B cell (primary cell): ENCODE data around the gene TNFAIP8L1. TPM values are rescaled to one million over a fixed set of nuclear protein-coding genes. Genes with fewer than 3 reads are reported as not detected.

ENCODE experiments used
- ATAC-seq: fragments of 200-7000 bp; cut with Tn5 transposase; one replicate; pipeline ENCODE4 v1.10.0; 2021; ENCODE audit warnings: low read depth, mild to moderate bottlenecking, moderate number of reproducible peaks, moderate library complexity
- CTCF ChIA-PET: fragments of 350-600 bp; sonication (Branson Sonifier 250); formaldehyde crosslinking; loops from one replicate; lab custom pipeline; 2021; ENCODE audit warnings: antibody characterized with exemption, inconsistent platforms; lab: Charles Lee
- POLR2A ChIA-PET: fragments of 350-600 bp; sonication (Branson Sonifier 250); formaldehyde crosslinking; loops from one replicate; lab custom pipeline; 2021; ENCODE audit warnings: antibody characterized with exemption; lab: Charles Lee
- DNase-seq: peaks from one replicate; pipeline ENCODE4 v3.0.0; 2013
- H2AFZ ChIP-seq: 2 replicates; pipeline ENCODE4 v1.6.1; 2012; ENCODE audit warnings: mild to moderate bottlenecking, low read depth, low read length; ENCODE audit not compliant: insufficient read depth, poor library complexity, severe bottlenecking
- H3K27ac ChIP-seq, 2 donors: 1 replicate in 1 of 2; 2 replicates in 1 of 2; pipeline ENCODE4 v1.5.1; 2012 to 2013; ENCODE audit warnings: low read length in 2 of 2, mild to moderate bottlenecking in 2 of 2, moderate library complexity in 1 of 2
- H3K27me3 ChIP-seq, 4 experiments: fragments of 200-600 bp in 1 of 4; sonication (generic) in 1 of 4; replicated peaks in 1 of 4; 1 replicate in 2 of 4; 2 replicates in 2 of 4; pipeline versions ENCODE4 v1.6.1 to v1.7.0; 2013 to 2016; ENCODE audit warnings: low read length in 3 of 4, mild to moderate bottlenecking in 2 of 4, mixed read lengths in 1 of 4, moderate library complexity in 1 of 4; ENCODE audit not compliant: insufficient read depth in 4 of 4, control insufficient read depth in 3 of 4; ENCODE audit errors: control extremely low read depth in 1 of 4
- H3K36me3 ChIP-seq, 2 experiments: replicated peaks in 1 of 2; 1 replicate in 1 of 2; 2 replicates in 1 of 2; pipeline versions ENCODE4 v1.6.1 to v1.7.1; 2013; ENCODE audit warnings: low read length in 1 of 2; ENCODE audit not compliant: insufficient read depth in 2 of 2, control insufficient read depth in 1 of 2; ENCODE audit errors: control extremely low read depth in 1 of 2, extremely low read depth in 1 of 2
- H3K4me1 ChIP-seq, 2 donors: fragments of 200-600 bp in 1 of 2; sonication (generic) in 1 of 2; 1 replicate in 1 of 2; 2 replicates in 1 of 2; pipeline versions ENCODE4 v1.5.1 to v1.6.1; 2013 to 2017; ENCODE audit warnings: low read length in 2 of 2; ENCODE audit not compliant: control insufficient read depth in 2 of 2, insufficient read depth in 2 of 2
- H3K4me2 ChIP-seq: replicated peaks from 2 replicates; pipeline ENCODE3; 2012; ENCODE audit warnings: mild to moderate bottlenecking, low read depth, low read length; ENCODE audit not compliant: poor library complexity, severe bottlenecking
- H3K4me3 ChIP-seq, 5 experiments: fragments of 200-600 bp in 1 of 5; sonication (generic) in 1 of 5; 1 replicate in 3 of 5; 2 replicates in 2 of 5; pipeline versions ENCODE4 v1.5.1 to v1.7.0; 2011 to 2016; ENCODE audit warnings: low read length in 4 of 5, mild to moderate bottlenecking in 4 of 5, low read depth in 2 of 5, control low read depth in 1 of 5, moderate library complexity in 1 of 5; ENCODE audit not compliant: insufficient read depth in 1 of 5; ENCODE audit errors: control extremely low read depth in 1 of 5, extremely low read depth in 1 of 5
- H3K79me2 ChIP-seq: fragments of 200-600 bp; sonication (generic); one replicate; pipeline ENCODE4 v1.6.0; 2016; ENCODE audit warnings: low read length; ENCODE audit not compliant: control insufficient read depth, insufficient read depth
- H3K9ac ChIP-seq: fragments of 200-600 bp; sonication (generic); 2 replicates; pipeline ENCODE4 v1.6.1; 2017; ENCODE audit warnings: mild to moderate bottlenecking, low read length, moderate library complexity
- H3K9me3 ChIP-seq, 3 donors: one replicate each; pipeline versions ENCODE4 v1.6.1 to v1.7.1; 2013; ENCODE audit warnings: low read length in 2 of 3; ENCODE audit not compliant: control insufficient read depth in 2 of 3, insufficient read depth in 1 of 3; ENCODE audit errors: control extremely low read depth in 1 of 3
- H4K20me1 ChIP-seq: 2 replicates; pipeline ENCODE4 v1.6.0; 2012; ENCODE audit warnings: mild to moderate bottlenecking, low read length; ENCODE audit not compliant: insufficient read depth, control insufficient read depth, poor library complexity, severe bottlenecking
- H3K27ac Mint-ChIP-seq: one replicate; pipeline ENCODE4 v1.8.0; 2021; ENCODE audit warnings: mixed read lengths
- H3K27me3 Mint-ChIP-seq: one replicate; pipeline ENCODE4 v1.8.0; 2021; ENCODE audit warnings: mixed read lengths
- H3K4me1 Mint-ChIP-seq: one replicate; pipeline ENCODE4 v1.8.0; 2021; ENCODE audit warnings: mixed read lengths
- H3K4me3 Mint-ChIP-seq: one replicate; pipeline ENCODE4 v1.8.0; 2021; ENCODE audit warnings: mixed read lengths
- H3K9me3 Mint-ChIP-seq: one replicate; pipeline ENCODE4 v1.8.0; 2022; ENCODE audit warnings: mixed read lengths; ENCODE audit not compliant: insufficient read depth
- CTCF ChIP-seq: fragments of 200-600 bp; IDR thresholded peaks from one replicate; pipeline ENCODE4 v1.8.0; 2022; ENCODE audit warnings: antibody characterized with exemption, mild to moderate bottlenecking
- EZH2 ChIP-seq: IDR thresholded peaks from 2 replicates; pipeline ENCODE4 v1.6.1; 2012; ENCODE audit warnings: borderline replicate concordance, low read depth, mild to moderate bottlenecking, moderate library complexity, low read length; ENCODE audit not compliant: insufficient read depth, poor library complexity, severe bottlenecking
- WGBS: methylation state at CpG from one replicate; pipeline ENCODE4 v1.1.5; 2013; ENCODE audit warnings: missing lambda C conversion rate; ENCODE audit not compliant: insufficient coverage; 5-methylcytosine and 5-hydroxymethylcytosine counted together
- intact Hi-C: fragments of 100-400 bp; cut with micrococcal nuclease; formaldehyde crosslinking; loops from one replicate; pipeline ENCODE4 v1.10.0; 2022
- polyA plus RNA-seq: library from polyadenylated mRNA; depleted of rRNA; stranded (reverse); fragments of >200 nt; gene quantifications from 2 replicates; pipeline ENCODE4 v1.2.3, GENCODE V29; 2012
- total RNA-seq, 2 donors: library from RNA; stranded (reverse); fragments of 120-200 nt in 1 of 2; gene quantifications; 1 replicate in 1 of 2; 2 replicates in 1 of 2; pipeline versions ENCODE4 v1.2.3 to v1.2.4, GENCODE V29; 2013 to 2022

The TNFAIP8L1 gene
- total and polyA plus RNA-seq, 2 donors (not counting 1 experiment from before 2014, with no cell fraction given) = 9.1 to 20.9 TPM

DNA sequence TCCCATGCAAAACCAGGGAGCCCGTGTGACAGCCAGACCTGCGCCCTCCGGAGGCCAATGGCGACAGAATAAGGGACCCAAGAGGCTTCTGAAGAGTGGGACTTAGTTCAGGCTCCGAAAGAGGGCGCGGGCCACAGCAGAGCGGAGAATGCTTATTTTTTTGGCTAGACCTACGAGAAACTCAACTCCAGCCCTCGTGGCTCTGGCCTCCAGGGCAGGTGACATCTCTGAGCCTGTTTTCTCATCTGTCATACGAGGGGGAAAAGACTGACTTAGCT lies 61.3 kb downstream of the TNFAIP8L1 start:
- Histone ChIP-seq H4K20me1 (no peaks in the 10 kb centered on the region), H3K79me2 (peaks cover 2% of the 10 kb centered on the region), H3K27ac (no peak overlapping the region), H3K4me1 (no peaks in the 10 kb centered on the region), H2AFZ (no peak overlapping the region), H3K9me3 (no peaks in the 10 kb centered on the region), H3K4me2 (no peak overlapping the region), H3K36me3 (peaks cover 14 to 73% of the 10 kb centered on the region in 2 experiments), H3K9ac (no peak overlapping the region), H3K27me3 (no peaks in the 10 kb centered on the region), H3K4me3 (no peak overlapping the region)
- Mint-ChIP-seq H3K9me3 (no peaks in the 10 kb centered on the region), H3K4me3 (no peak overlapping the region), H3K27me3 (no peaks in the 10 kb centered on the region), H3K27ac (no peak overlapping the region), H3K4me1 (no peaks in the 10 kb centered on the region)
- intact Hi-C loops = no loop called here
- POLR2A ChIA-PET = no interaction called here
- TF ChIP-seq CTCF = no peak
- no peak for TF ChIP-seq EZH2
- DNase-seq (no peak), ATAC-seq (no peak)
- 93% methylated on average over 11 of the region's 11 CpGs for WGBS
- CTCF ChIA-PET = no interaction called here

DNA sequence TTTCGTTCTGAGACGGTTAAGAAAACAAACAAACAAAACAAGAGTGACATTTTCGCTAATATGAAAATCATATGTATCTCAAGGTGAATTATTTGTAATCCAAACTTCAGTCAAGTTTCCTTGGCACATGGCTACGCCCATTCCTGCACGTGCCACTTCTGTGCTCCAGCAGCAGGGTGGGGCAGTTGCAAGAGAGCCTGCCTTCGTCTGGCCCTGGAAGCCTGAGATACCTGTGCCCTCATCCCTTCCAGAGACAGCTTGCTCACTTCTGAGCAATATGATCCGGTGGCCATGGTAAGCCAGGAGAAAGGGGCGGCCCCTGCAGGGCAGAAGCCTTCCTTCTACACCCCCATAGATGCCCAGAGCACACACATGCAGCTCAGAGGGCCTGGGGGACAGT lies 62.2 kb downstream of the TNFAIP8L1 start:
- CTCF ChIA-PET = no interaction called here

More for the DNA sequence above, 62.2 kb downstream of the TNFAIP8L1 start:
- Histone ChIP-seq H2AFZ (no peak overlapping the region), H4K20me1 (no peaks in the 10 kb centered on the region), H3K4me1 (no peaks in the 10 kb centered on the region), H3K27ac (no peak overlapping the region), H3K79me2 (peaks cover 2% of the 10 kb centered on the region), H3K9ac (no peak overlapping the region), H3K9me3 (no peaks in the 10 kb centered on the region), H3K27me3 (no peaks in the 10 kb centered on the region), H3K36me3 (peaks cover 14 to 74% of the 10 kb centered on the region in 2 experiments), H3K4me3 (no peak overlapping the region), H3K4me2 (no peak overlapping the region)
- WGBS = 98% methylated on average over 4 of the region's 8 CpGs
- no peak overlapping the region for H3K27ac Mint-ChIP-seq
- H3K27me3 Mint-ChIP-seq = no peaks in the 10 kb centered on the region
- ATAC-seq (no peak), DNase-seq (no peak)
- H3K9me3 Mint-ChIP-seq = no peaks in the 10 kb centered on the region
- no peaks in the 10 kb centered on the region for H3K4me1 Mint-ChIP-seq
- intact Hi-C loops = no loop called here
- POLR2A ChIA-PET = interaction anchor here (0.6 kb wide), 1 partner anchor 13 kb away, joined by 4 read pairs; no protein-coding TSS in a partner anchor
- TF ChIP-seq CTCF (no peak), EZH2 (no peak)
- no peak overlapping the region for H3K4me3 Mint-ChIP-seq
